GM19397 (cell line): Measurements from ENCODE around the gene TOR4A.

Source experiments
- ATAC-seq: cut with Tn5 transposase; IDR thresholded peaks from one replicate; pipeline ENCODE4 v1.9.1; 2021; ENCODE audit warnings: mild to moderate bottlenecking, moderate library complexity; ENCODE audit not compliant: unreplicated experiment

TOR4A gene

DNA sequence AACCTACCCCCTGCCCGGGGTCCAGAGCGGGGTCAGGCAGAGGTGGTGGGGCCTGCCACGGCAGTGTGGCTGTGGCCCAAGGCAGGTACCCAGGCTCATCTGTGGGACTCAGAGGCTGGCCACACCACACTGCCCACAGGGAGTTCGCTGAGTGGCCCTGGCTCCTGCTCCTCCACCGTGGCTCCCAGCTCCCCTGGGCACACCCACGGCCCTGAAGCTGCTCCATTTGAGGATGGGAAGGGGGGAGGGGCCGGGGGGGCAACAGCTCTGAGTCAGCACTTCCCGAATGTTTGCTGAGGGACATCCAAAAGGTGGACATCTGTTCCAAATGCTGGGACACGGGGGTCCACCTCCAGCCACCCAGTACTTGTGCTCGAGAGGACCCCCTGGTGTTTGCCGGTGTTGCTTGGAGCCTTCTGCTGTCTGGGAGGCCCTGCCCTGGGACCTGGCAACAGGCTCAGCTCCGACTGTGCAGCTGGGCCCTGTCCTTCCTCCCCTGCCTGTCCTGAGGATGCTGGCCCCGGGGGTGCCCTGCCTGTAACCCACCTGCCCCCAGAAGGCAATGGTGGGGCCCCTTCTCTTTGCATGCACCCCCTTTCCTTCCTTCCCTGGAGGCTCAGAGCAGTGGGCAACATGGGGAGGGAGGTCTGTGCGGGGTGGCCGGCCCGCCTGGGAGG, 27.0 kb downstream of the TOR4A start:
- ATAC-seq, result no peak

DNA sequence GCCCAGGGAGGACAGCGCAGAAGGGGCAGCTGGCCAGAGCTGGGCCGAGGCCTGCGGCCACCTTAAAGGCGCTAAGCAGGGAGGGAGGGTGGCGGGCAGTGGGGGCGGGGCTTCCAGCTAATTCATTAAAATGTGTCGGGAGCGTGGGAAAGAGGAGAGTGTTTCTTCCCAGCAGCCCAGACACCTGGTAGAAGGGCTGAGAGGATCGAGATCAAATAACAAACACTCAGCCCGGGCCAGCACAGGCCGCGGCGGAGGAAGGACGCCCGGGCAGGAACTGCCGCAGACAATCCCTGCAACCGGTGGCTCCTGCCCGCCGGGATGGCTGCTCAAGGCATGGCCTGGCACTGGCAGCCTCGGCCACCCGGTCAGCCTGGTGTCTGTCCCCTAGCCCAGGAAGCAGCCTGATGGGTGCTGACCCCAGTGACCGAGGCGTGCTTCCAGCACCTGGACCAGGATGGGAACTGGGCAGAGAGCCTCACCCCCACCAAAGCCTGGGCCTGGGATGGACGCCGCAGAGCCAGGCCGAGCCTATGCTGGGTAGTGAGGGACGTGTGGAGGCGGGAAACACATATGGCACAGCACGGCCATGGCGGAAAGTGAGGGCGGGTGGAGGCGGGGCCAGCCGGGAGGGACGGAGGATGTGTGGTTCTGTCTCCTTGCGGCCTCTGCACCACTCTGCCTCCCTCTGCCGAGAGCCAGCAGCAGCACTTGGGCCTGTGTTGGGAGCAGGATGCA, 27.7 kb downstream of the TOR4A start:
- no peak for ATAC-seq

- no peak for ATAC-seq
These were observed 28.2 kb downstream of the TOR4A start for GRCh38 chr9:137305798-137306065.

GRCh38 chr9:137306066-137306849, 28.7 kb downstream of the TOR4A start:
- ATAC-seq, result no peak

DNA sequence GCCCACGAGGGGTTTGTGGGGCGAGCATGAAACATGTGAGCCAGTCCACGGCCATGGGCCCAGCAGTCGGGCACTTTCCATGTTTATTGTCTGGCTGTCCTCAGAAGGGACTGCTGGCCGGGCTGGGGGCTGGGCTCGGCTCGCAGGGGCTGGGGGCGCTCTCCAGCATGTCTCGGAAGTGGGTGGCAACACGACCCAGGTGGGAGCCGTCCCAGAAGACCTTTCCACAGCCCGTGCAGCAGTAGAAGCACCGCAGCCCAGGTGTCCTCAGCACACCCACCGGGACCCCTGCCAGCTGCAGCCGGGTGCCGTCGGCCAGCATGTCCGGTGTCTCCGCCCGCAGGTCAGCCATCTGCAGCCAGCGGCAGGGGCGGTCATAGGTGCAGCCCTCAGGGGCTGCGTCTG, 29.3 kb downstream of the TOR4A start:
- no peak for ATAC-seq

GRCh38 chr9:137307255-137308056, 29.9 kb downstream of the TOR4A start:
- ATAC-seq, result no peak

GRCh38 chr9:137308057-137308619, 30.6 kb downstream of the TOR4A start:
- ATAC-seq, result no peak

DNA sequence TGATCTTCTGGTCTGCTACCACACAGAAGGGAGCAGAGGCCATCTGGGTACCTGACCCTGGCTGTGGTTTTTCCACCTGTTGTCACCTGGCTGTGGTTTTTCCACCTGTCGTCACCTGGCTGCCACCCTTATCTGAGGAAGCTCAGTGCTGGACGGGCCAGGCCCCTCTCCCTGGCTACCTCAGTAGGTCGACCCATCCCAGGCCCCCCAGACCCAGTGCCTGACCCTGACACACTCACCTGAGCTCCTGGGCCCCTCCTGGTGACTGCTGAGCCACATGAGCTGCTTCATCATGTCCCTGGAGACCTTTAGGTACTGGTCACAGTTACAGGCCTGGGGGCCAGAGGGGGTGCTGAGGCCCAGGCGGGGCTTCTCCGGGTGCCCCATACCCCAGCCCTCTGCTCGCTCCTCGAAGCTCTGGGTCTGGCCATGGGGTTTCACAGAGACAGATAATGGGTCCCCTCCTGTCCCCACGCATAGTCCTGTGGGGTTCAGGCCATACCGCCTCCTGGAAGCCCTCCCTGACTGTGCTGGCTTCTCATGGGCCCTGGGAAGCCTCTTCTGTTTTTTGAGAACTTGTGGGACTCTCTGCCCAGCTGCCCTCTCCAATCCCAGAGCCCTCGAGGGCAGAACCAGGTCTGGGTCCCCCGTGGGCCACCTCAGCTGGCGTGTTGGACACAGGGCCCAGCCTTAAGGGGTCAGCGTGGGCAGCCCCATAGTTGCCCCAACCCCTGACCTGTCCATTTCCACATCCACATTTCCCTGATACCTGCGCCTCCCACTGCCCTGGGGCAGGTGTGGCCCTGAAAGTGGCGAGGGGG, 32.1 kb downstream of the TOR4A start:
- ATAC-seq, result no peak

- no peak for ATAC-seq
These were observed 32.9 kb downstream of the TOR4A start for GRCh38 chr9:137310189-137311052.

GRCh38 chr9:137311171-137311985, 33.9 kb downstream of the TOR4A start:
- no peak for ATAC-seq

DNA sequence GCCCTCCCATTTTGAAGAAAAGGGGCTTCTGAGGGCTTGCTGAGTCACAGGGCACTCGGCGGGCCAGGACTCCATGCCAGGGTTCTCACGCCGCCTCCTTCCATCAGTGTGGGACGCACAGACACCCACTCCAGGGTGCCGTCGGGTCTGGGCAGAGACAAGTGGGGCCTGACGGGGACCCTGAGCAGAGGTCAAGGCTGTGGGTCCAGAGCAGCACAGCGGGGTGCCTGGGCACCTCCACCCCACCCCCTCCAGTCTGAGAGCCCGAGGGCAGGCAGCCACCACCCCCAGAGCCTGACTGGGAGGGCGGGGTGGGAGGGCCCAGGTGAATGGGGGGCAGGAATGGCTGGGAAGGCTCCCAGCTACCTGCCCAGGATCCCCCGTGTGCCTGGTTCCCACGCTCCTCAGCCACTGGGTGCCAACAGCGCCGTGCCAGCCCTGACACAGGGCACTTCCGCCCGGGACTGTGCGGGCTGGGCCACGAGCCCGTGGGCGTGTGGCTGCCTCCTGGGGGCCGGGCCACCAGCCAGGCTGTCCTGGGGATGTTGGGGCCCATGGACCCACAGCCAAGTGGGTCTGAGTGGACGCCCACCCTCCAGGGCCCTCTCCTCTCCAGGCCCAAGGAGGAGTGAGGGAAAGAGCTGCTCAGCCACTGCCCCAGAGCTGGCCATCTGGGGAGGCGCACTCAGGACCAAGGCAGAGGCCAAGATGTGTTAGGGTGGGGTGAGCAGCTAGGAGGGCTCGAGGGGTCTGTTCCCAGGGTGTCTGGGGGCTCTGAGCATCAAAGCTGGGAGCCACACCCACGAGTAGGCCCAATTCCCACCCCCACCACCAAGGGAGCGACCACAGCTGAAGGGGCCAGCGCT, 34.7 kb downstream of the TOR4A start:
- ATAC-seq, result no peak

GRCh38 chr9:137312852-137313325, 35.4 kb downstream of the TOR4A start:
- no peak for ATAC-seq

- ATAC-seq, result no peak
These were observed 35.9 kb downstream of the TOR4A start for GRCh38 chr9:137313326-137313936.

DNA sequence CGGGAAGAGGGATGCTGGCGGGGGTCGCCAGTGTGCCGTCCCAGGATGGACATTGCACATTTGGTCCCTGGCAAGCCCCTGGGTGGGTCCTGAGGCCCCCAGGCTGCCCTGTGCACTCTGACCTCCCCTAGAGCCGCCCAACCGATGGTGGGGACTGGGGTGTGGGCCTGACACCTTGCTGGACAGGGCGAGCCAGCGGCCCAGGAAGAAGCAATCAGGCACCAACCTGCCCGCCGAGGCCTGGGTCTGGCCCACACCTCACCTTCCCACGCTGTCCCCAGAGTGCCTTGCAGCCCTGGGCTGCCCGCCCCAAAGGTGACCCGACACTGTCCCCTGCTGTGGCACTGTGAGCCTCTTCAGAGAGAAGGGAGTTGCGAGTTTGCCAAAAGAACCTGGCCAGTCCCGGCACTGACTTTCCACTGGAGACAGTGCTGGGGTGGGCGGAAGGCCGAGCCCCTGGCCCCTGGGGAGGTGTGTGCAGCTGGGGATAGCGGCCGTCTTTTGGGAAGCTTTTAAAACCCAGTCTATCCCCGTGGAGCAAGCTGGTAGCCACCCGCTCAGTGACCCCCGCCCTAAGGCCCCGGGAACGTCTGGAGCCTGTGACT, 36.5 kb downstream of the TOR4A start:
- ATAC-seq, result no peak

GRCh38 chr9:137314561-137315560, 37.3 kb downstream of the TOR4A start:
- no peak for ATAC-seq
